Endothelial cell of umbilical vein (primary cell): ENCODE data around the gene ANKH. TPM values are rescaled to one million over a fixed set of nuclear protein-coding genes. Genes with fewer than 3 reads are reported as not detected.

Experiments used
- BruUV-seq: library from RNA; stranded (reverse); fragments of 400-500 nt; replicated peaks from 2 replicates; lab custom pipeline; 2021; lab: Mats Ljungman, UMichigan
- CTCF ChIA-PET: fragments of 300-600, 350-600 bp; sonication (Branson Sonifier 250); formaldehyde crosslinking; loops from one replicate; lab custom pipeline; 2021; ENCODE audit warnings: antibody characterized with exemption, inconsistent platforms; lab: Charles Lee
- POLR2A ChIA-PET: fragments of 300-600, 350-600 bp; sonication (Branson Sonifier 250); formaldehyde crosslinking; loops from one replicate; lab custom pipeline; 2021; ENCODE audit warnings: antibody characterized with exemption, inconsistent platforms; lab: Charles Lee
- DNase-seq: peaks from one replicate; pipeline ENCODE4 v3.0.0-alpha.2; 2011; ENCODE audit warnings: low read depth, low spot score
- FAIRE-seq: peaks from 2 replicates; lab custom pipeline; 2011; peaks lifted over from hg19 to GRCh38; lab: Jason Lieb, UNC
- H2AFZ ChIP-seq: 2 replicates; pipeline ENCODE4 v1.6.0; 2012; ENCODE audit warnings: low read depth, low read length, control low read depth, inconsistent platforms
- H3K27ac ChIP-seq: 2 replicates; pipeline ENCODE4 v1.5.1; 2011; ENCODE audit warnings: low read depth, mild to moderate bottlenecking, control low read depth, low read length, moderate library complexity; ENCODE audit not compliant: insufficient read depth
- H3K27me3 ChIP-seq, 2 experiments: 2 replicates each; pipeline versions ENCODE4 v1.6.0 to v1.6.1; 2011; ENCODE audit warnings: low read length in 2 of 2, mixed read lengths in 1 of 2; ENCODE audit not compliant: control insufficient read depth in 2 of 2, insufficient read depth in 2 of 2
- H3K36me3 ChIP-seq, 2 experiments: 2 replicates in 1 of 2; 3 replicates in 1 of 2; pipeline ENCODE4 v1.5.1; 2011; ENCODE audit warnings: low read length in 2 of 2, mild to moderate bottlenecking in 1 of 2, moderate library complexity in 1 of 2; ENCODE audit not compliant: control insufficient read depth in 2 of 2, insufficient read depth in 2 of 2; ENCODE audit errors: extremely low read depth in 1 of 2
- H3K4me1 ChIP-seq: 3 replicates; pipeline ENCODE4 v1.5.1; 2011; ENCODE audit warnings: mild to moderate bottlenecking, low read length; ENCODE audit not compliant: control insufficient read depth, insufficient read depth; ENCODE audit errors: extremely low read depth
- H3K4me2 ChIP-seq: 2 replicates; pipeline ENCODE4 v1.6.1; 2011; ENCODE audit warnings: low read length, control low read depth, mixed read lengths; ENCODE audit not compliant: insufficient read depth
- H3K4me3 ChIP-seq, 3 experiments: fragments of 200-600 bp in 1 of 3; sonication (generic), shearing (Covaris generic) in 1 of 3; replicated peaks in 1 of 3; 2 replicates each; pipeline ENCODE4 v1.5.1; 2011 to 2016; ENCODE audit warnings: control low read depth in 3 of 3, low read length in 3 of 3, mild to moderate bottlenecking in 2 of 3, inconsistent platforms in 1 of 3, low read depth in 1 of 3, moderate library complexity in 1 of 3; ENCODE audit not compliant: insufficient read depth in 1 of 3
- H3K79me2 ChIP-seq: 2 replicates; pipeline ENCODE4 v1.6.0; 2012; ENCODE audit warnings: low read length, inconsistent platforms; ENCODE audit not compliant: control insufficient read depth, insufficient read depth
- H3K9ac ChIP-seq: replicated peaks from 2 replicates; pipeline ENCODE3; 2011; ENCODE audit warnings: low read length, control low read depth; ENCODE audit not compliant: insufficient read depth; ENCODE audit errors: extremely low read depth
- H3K9me1 ChIP-seq: replicated peaks from 3 replicates; pipeline ENCODE4 v1.6.0; 2011; ENCODE audit warnings: mild to moderate bottlenecking, low read length; ENCODE audit not compliant: control insufficient read depth, insufficient read depth; ENCODE audit errors: extremely low read depth
- H3K9me3 ChIP-seq: replicated peaks from 2 replicates; pipeline ENCODE4 v1.5.1; 2012; ENCODE audit warnings: low read length, inconsistent platforms; ENCODE audit not compliant: control insufficient read depth, insufficient read depth
- H4K20me1 ChIP-seq: replicated peaks from 2 replicates; pipeline ENCODE3; 2011; ENCODE audit warnings: mild to moderate bottlenecking, low read length; ENCODE audit not compliant: control insufficient read depth, insufficient read depth; ENCODE audit errors: extremely low read depth
- CTCF ChIP-seq, 2 donors: IDR thresholded peaks; 1 replicate in 1 of 2; 2 replicates in 1 of 2; pipeline ENCODE4 v1.5.1; 2011; ENCODE audit warnings: low read length in 2 of 2, mild to moderate bottlenecking in 2 of 2, moderate library complexity in 2 of 2, control low read depth in 1 of 2, inconsistent platforms in 1 of 2, low read depth in 1 of 2; ENCODE audit not compliant: insufficient read depth in 1 of 2; ENCODE audit errors: extremely low read depth in 1 of 2
- EZH2 ChIP-seq: IDR thresholded peaks from 2 replicates; pipeline ENCODE4 v1.6.1; 2012; ENCODE audit warnings: borderline replicate concordance, low read depth, mild to moderate bottlenecking, moderate library complexity, low read length, inconsistent platforms; ENCODE audit not compliant: severe bottlenecking
- FOS ChIP-seq: IDR thresholded peaks from 2 replicates; pipeline ENCODE4 v1.6.1; 2011; ENCODE audit warnings: mild to moderate bottlenecking, low read length, moderate library complexity, borderline replicate concordance; ENCODE audit not compliant: insufficient read depth
- GATA2 ChIP-seq: IDR thresholded peaks from 2 replicates; pipeline ENCODE4 v1.7.0; 2011; ENCODE audit warnings: low read depth, mild to moderate bottlenecking, moderate library complexity, mixed read lengths, low read length; ENCODE audit not compliant: insufficient read length, insufficient read depth
- JUN ChIP-seq: IDR thresholded peaks from 2 replicates; pipeline ENCODE4 v1.6.1; 2011; ENCODE audit warnings: borderline replicate concordance, low read depth; ENCODE audit not compliant: insufficient read length, insufficient read depth
- MAX ChIP-seq: IDR thresholded peaks from 2 replicates; pipeline ENCODE4 v1.6.1; 2011; ENCODE audit not compliant: insufficient read depth, insufficient read length
- MYC ChIP-seq: IDR thresholded peaks from one replicate; pipeline ENCODE4 v1.6.1; 2011; ENCODE audit warnings: mild to moderate bottlenecking, low read depth, low read length
- POLR2A ChIP-seq: IDR thresholded peaks from 2 replicates; pipeline ENCODE4 v1.6.1; 2012; ENCODE audit warnings: low read depth, mild to moderate bottlenecking, control low read depth, low read length
- POLR2AphosphoS5 ChIP-seq: IDR thresholded peaks from 2 replicates; pipeline ENCODE4 v1.6.1; 2012; ENCODE audit warnings: low read depth, mild to moderate bottlenecking, control low read depth, low read length, moderate library complexity; ENCODE audit not compliant: insufficient read depth
- dilution Hi-C: fragments of 300-500 bp; cut with MboI; formaldehyde crosslinking; loops from one replicate; pipeline ENCODE4 v1.15.0; 2019; ENCODE audit warnings: low sequenced_read_pairs; ENCODE audit not compliant: extremely low pct_ligation_motif_present
- intact Hi-C: fragments of 100-400 bp; cut with micrococcal nuclease; formaldehyde crosslinking; loops from one replicate; pipeline ENCODE4 v1.10.0; 2022
- polyA plus RNA-seq, 4 experiments: library from polyadenylated mRNA; depleted of rRNA in 3 of 4; stranded (reverse) in 3 of 4; unstranded in 1 of 4; fragments of >200 nt; gene quantifications; 2 replicates each; pipeline versions ENCODE4 v1.2.1 to v1.2.3, GENCODE V29; 2011 to 2012; ENCODE audit warnings: missing spikeins in 1 of 4
- total RNA-seq: library from RNA; stranded (reverse); gene quantifications from 2 replicates; pipeline ENCODE4 v1.2.3, GENCODE V29; 2021

Gene ANKH
- total and polyA plus RNA-seq, 2 donors (not counting 3 experiments of a cell fraction or from before 2014, with no cell fraction given): 12.7 to 31.4 TPM

- FAIRE-seq (no peak), DNase-seq (no peak)
- Histone ChIP-seq H3K36me3 (no peaks in the 10 kb centered on the region), H3K27ac (no peak overlapping the region), H3K79me2 (no peaks in the 10 kb centered on the region), H3K9ac (no peak overlapping the region), H3K4me1 (no peaks in the 10 kb centered on the region), H3K4me2 (no peak overlapping the region), H3K9me1 (no peaks in the 10 kb centered on the region), H3K4me3 (no peak overlapping the region), H3K27me3 (peaks cover 0 to 3% of the 10 kb centered on the region in 2 experiments), H3K9me3 (no peaks in the 10 kb centered on the region), H4K20me1 (no peaks in the 10 kb centered on the region), H2AFZ (no peak overlapping the region)
- ChIA-PET POLR2A (no interaction called here), CTCF (no interaction called here)
- TF ChIP-seq POLR2AphosphoS5 (no peak), FOS (no peak), EZH2 (no peak), POLR2A (no peak), GATA2 (no peak), JUN (no peak)
- no TSS peak for BruUV-seq
- dilution Hi-C loops: no loop called here
- intact Hi-C loops: no loop called here
Measured at GRCh38 chr5:14912206-14912605, 40.6 kb upstream of the ANKH start.

GRCh38 chr5:14909369-14909768, 37.8 kb upstream of the ANKH start:
- Histone ChIP-seq H3K4me1 (no peaks in the 10 kb centered on the region), H3K4me3 (no peak overlapping the region), H3K9ac (no peak overlapping the region), H4K20me1 (no peaks in the 10 kb centered on the region), H2AFZ (no peak overlapping the region), H3K9me1 (no peaks in the 10 kb centered on the region), H3K4me2 (no peak overlapping the region), H3K36me3 (no peaks in the 10 kb centered on the region), H3K27me3 (peaks cover 2 to 3% of the 10 kb centered on the region in 2 experiments), H3K27ac (no peak overlapping the region), H3K79me2 (no peaks in the 10 kb centered on the region), H3K9me3 (no peaks in the 10 kb centered on the region)
- no TSS peak for BruUV-seq
- ChIA-PET CTCF (no interaction called here), POLR2A (no interaction called here)
- no peak for TF ChIP-seq EZH2
- TF ChIP-seq GATA2: no peak
- TF ChIP-seq POLR2A: no peak
- no peak for TF ChIP-seq FOS
- TF ChIP-seq MYC: no peak
- TF ChIP-seq CTCF (IDR thresholded peaks at IDR 0.05; ENCODE audit: extremely low read depth in 1 of 2, insufficient read depth in 1 of 2, low read depth in 1 of 2, low read length in 2 of 2): no peak
- no peak for TF ChIP-seq JUN
- no peak for TF ChIP-seq POLR2AphosphoS5
- TF ChIP-seq MAX: no peak
- intact Hi-C loops (no loop called here), dilution Hi-C loops (no loop called here)
- DNase-seq (no peak), FAIRE-seq (no peak)
